HG03342 (cell line): ENCODE measurements around the gene PALM3.
"Not testable (repeated sequence)": the region's sequence is repeated elsewhere in the genome, so short reads cannot be mapped to it uniquely, and the experiment has no call there.

Source experiments
- ATAC-seq: cut with Tn5 transposase; IDR thresholded peaks from one replicate; pipeline ENCODE4 v1.9.1; 2021; ENCODE audit warnings: mild to moderate bottlenecking, moderate library complexity; ENCODE audit not compliant: unreplicated experiment

Gene PALM3

GRCh38 chr19:14035159-14035558, 26.7 kb downstream of the PALM3 start:
- ATAC-seq: not testable (repeated sequence)

- no peak for ATAC-seq
Measured at GRCh38 chr19:14033946-14034345, 27.9 kb downstream of the PALM3 start.

GRCh38 chr19:14031719-14032480, 30.0 kb downstream of the PALM3 start, which contains the start of gene IL27RA:
IL27RA (plus strand) TSS chr19:14031762; CDS start chr19:14031873, 111 bp downstream.
- ATAC-seq: peak; percentile 70

- no peak for ATAC-seq
Measured at GRCh38 chr19:14030997-14031718, 30.7 kb downstream of the PALM3 start.

GRCh38 chr19:14028901-14029300, 33.0 kb downstream of the PALM3 start:
- no peak for ATAC-seq

GRCh38 chr19:14027856-14028450, 33.9 kb downstream of the PALM3 start, which contains the start of gene RLN3:
RLN3 (plus strand) TSS chr19:14028148; CDS start chr19:14028205, 57 bp downstream.
- no peak for ATAC-seq

GRCh38 chr19:14026652-14027192, 35.2 kb downstream of the PALM3 start:
- ATAC-seq: not testable (repeated sequence)

- ATAC-seq: no peak
Measured at GRCh38 chr19:14023404-14024235, 38.3 kb downstream of the PALM3 start.

- ATAC-seq: no peak
Measured at GRCh38 chr19:14022469-14022868, 39.4 kb downstream of the PALM3 start.

- no peak for ATAC-seq
Measured at GRCh38 chr19:14021474-14021873, 40.4 kb downstream of the PALM3 start.

GRCh38 chr19:14019739-14020138, 42.1 kb downstream of the PALM3 start:
- ATAC-seq: not testable (repeated sequence)

- no peak for ATAC-seq
Measured at GRCh38 chr19:14019100-14019499, 42.8 kb downstream of the PALM3 start.

- ATAC-seq: peak; percentile 78
Measured at GRCh38 chr19:14015524-14016035, 46.3 kb downstream of the PALM3 start.

GRCh38 chr19:14012378-14012915, 49.4 kb downstream of the PALM3 start:
- ATAC-seq: no peak

- peak; percentile 33 for ATAC-seq
Measured at GRCh38 chr19:14006766-14007562, 54.9 kb downstream of the PALM3 start.

GRCh38 chr19:14006085-14006765, 55.7 kb downstream of the PALM3 start, which contains the start of gene RFX1:
RFX1 (minus strand) TSS chr19:14006320; CDS start chr19:13993843, 12,477 bp downstream.
- peak; percentile 64 for ATAC-seq

GRCh38 chr19:14005349-14006084, 56.4 kb downstream of the PALM3 start:
- ATAC-seq: peak; percentile 30
